HCT116 (cell line): Measurements from ENCODE around the gene NDUFAB1. TPM values are rescaled to one million over a fixed set of nuclear protein-coding genes. Genes with fewer than 3 reads are reported as not detected.

Experiments used
- ATAC-seq: fragments of 200-7000 bp; cut with Tn5 transposase; 2 replicates; pipeline ENCODE4 v1.9.1; 2020; ENCODE audit warnings: mild to moderate bottlenecking, moderate library complexity
- BruUV-seq: library from RNA; stranded (reverse); fragments of 400-500 nt; replicated peaks from 2 replicates; lab custom pipeline; 2021; lab: Mats Ljungman, UMichigan
- CTCF ChIA-PET: fragments of 300-600 bp; sonication (Branson Sonifier 250); formaldehyde crosslinking; loops from one replicate; lab custom pipeline; 2021; ENCODE audit warnings: antibody characterized with exemption; lab: Charles Lee
- POLR2A ChIA-PET: fragments of 300-600, 350-600 bp; sonication (Branson Sonifier 250); formaldehyde crosslinking; loops from one replicate; lab custom pipeline; 2021; ENCODE audit warnings: antibody characterized with exemption; lab: Charles Lee
- RAD21 ChIA-PET, 2 experiments: fragments of 300-600 bp; sonication (Branson Sonifier 250); formaldehyde crosslinking; loops; one replicate each; lab custom pipeline; 2023; ENCODE audit warnings: low total read pairs in 2 of 2; ENCODE audit not compliant: uncharacterized antibody in 2 of 2, unreplicated experiment in 2 of 2, low non-redundant PET in 1 of 2; lab: Charles Lee
- DNase-seq: peaks from one replicate; pipeline ENCODE4 v3.0.0-alpha.2; 2010; ENCODE audit warnings: low read depth, low spot score
- H2AFZ ChIP-seq: fragments of 200-600 bp; shearing (Covaris generic), sonication (generic); 2 replicates; pipeline ENCODE4 v1.6.1; 2017; ENCODE audit warnings: low read depth, mixed run types, mixed read lengths, antibody characterized with exemption, low read length; ENCODE audit not compliant: poor library complexity, severe bottlenecking
- H3K27ac ChIP-seq: 2 replicates; pipeline ENCODE4 v1.5.1; 2012; ENCODE audit warnings: low read depth, low read length
- H3K27me3 ChIP-seq: fragments of 200-600 bp; sonication (generic); 2 replicates; pipeline ENCODE4 v1.6.1; 2016; ENCODE audit warnings: mixed run types, low read length, mixed read lengths; ENCODE audit not compliant: insufficient read depth
- H3K36me3 ChIP-seq, 2 experiments: fragments of 200-500 bp in 1 of 2; fragments of 200-600 bp in 1 of 2; sonication (Bioruptor generic) in 1 of 2; sonication (generic) in 1 of 2; 2 replicates each; pipeline versions ENCODE4 v1.5.1 to v1.6.1; 2014 to 2016; ENCODE audit warnings: low read length in 2 of 2, inconsistent platforms in 1 of 2, mixed read lengths in 1 of 2, mixed run types in 1 of 2; ENCODE audit not compliant: insufficient read depth in 2 of 2, control insufficient read depth in 1 of 2
- H3K4me1 ChIP-seq, 2 experiments: fragments of 200-600 bp in 1 of 2; sonication (generic) in 1 of 2; 2 replicates each; pipeline versions ENCODE4 v1.5.1 to v1.6.1; 2012 to 2017; ENCODE audit warnings: low read length in 2 of 2, inconsistent platforms in 1 of 2, mild to moderate bottlenecking in 1 of 2, mixed read lengths in 1 of 2, mixed run types in 1 of 2, moderate library complexity in 1 of 2; ENCODE audit not compliant: insufficient read depth in 2 of 2, control insufficient read depth in 1 of 2
- H3K4me2 ChIP-seq: fragments of 200-600 bp; sonication (generic); 2 replicates; pipeline ENCODE4 v1.6.1; 2017; ENCODE audit warnings: mixed run types, low read length, mixed read lengths
- H3K4me3 ChIP-seq, 2 experiments: fragments of 200-600 bp in 1 of 2; sonication (generic) in 1 of 2; replicated peaks in 1 of 2; 2 replicates each; pipeline ENCODE4 v1.5.1; 2011 to 2016; ENCODE audit warnings: low read length in 2 of 2, control low read depth in 1 of 2, low read depth in 1 of 2, mild to moderate bottlenecking in 1 of 2, mixed read lengths in 1 of 2, mixed run types in 1 of 2
- H3K79me2 ChIP-seq: fragments of 200-600 bp; sonication (generic); 2 replicates; pipeline ENCODE4 v1.6.1; 2017; ENCODE audit warnings: mild to moderate bottlenecking, mixed run types, low read length, moderate library complexity, mixed read lengths; ENCODE audit not compliant: insufficient read depth
- H3K9ac ChIP-seq: fragments of 200-600 bp; sonication (generic); 2 replicates; pipeline ENCODE4 v1.6.1; 2016; ENCODE audit warnings: low read length, mixed read lengths
- H3K9me2 ChIP-seq: fragments of 200-600 bp; sonication (generic), shearing (Covaris generic); 2 replicates; pipeline ENCODE4 v1.6.1; 2017; ENCODE audit warnings: mixed run types, mild to moderate bottlenecking, moderate library complexity; ENCODE audit not compliant: insufficient read depth
- H3K9me3 ChIP-seq, 2 experiments: fragments of 200-500 bp in 1 of 2; fragments of 200-600 bp in 1 of 2; sonication (Bioruptor generic) in 1 of 2; sonication (generic) in 1 of 2; 2 replicates each; pipeline ENCODE4 v1.6.1; 2014 to 2017; ENCODE audit warnings: low read length in 2 of 2, mixed read lengths in 2 of 2, inconsistent platforms in 1 of 2, low read depth in 1 of 2, mild to moderate bottlenecking in 1 of 2, mixed run types in 1 of 2, moderate library complexity in 1 of 2; ENCODE audit not compliant: control insufficient read depth in 1 of 2, insufficient read depth in 1 of 2
- H4K20me1 ChIP-seq: fragments of 200-600 bp; sonication (generic), shearing (Covaris generic); 2 replicates; pipeline ENCODE4 v1.6.1; 2017; ENCODE audit warnings: mixed run types, mild to moderate bottlenecking, moderate library complexity; ENCODE audit not compliant: insufficient read depth
- ATF3 ChIP-seq: IDR thresholded peaks from 2 replicates; pipeline ENCODE4 v1.6.1; 2012
- EGR1 ChIP-seq: IDR thresholded peaks from 2 replicates; pipeline ENCODE4 v1.6.1; 2012; ENCODE audit warnings: low read depth
- JUND ChIP-seq: IDR thresholded peaks from 2 replicates; pipeline ENCODE4 v1.6.1; 2012
- MAX ChIP-seq: IDR thresholded peaks from 2 replicates; pipeline ENCODE4 v1.6.1; 2012
- REST ChIP-seq: IDR thresholded peaks from 2 replicates; pipeline ENCODE4 v1.6.1; 2012; ENCODE audit warnings: low read depth
- SIN3A ChIP-seq: IDR thresholded peaks from 2 replicates; pipeline ENCODE4 v1.6.1; 2012; ENCODE audit warnings: low read depth
- TCF7L2 ChIP-seq: IDR thresholded peaks from 2 replicates; pipeline ENCODE4 v1.7.0; 2011; ENCODE audit warnings: borderline replicate concordance, inconsistent platforms; ENCODE audit not compliant: insufficient read depth, insufficient read length; ENCODE audit errors: extremely low read depth
- YY1 ChIP-seq: IDR thresholded peaks from 2 replicates; pipeline ENCODE4 v1.6.1; 2011; ENCODE audit warnings: low read length, low read depth, moderate library complexity, mild to moderate bottlenecking; ENCODE audit not compliant: insufficient replicate concordance; ENCODE audit errors: extremely low read depth
- ZBTB33 ChIP-seq: IDR thresholded peaks from 2 replicates; pipeline ENCODE4 v1.6.1; 2011; ENCODE audit warnings: mild to moderate bottlenecking, low read length, moderate library complexity; ENCODE audit not compliant: insufficient replicate concordance; ENCODE audit errors: extremely low read depth
- intact Hi-C: fragments of 100-400 bp; cut with micrococcal nuclease; formaldehyde crosslinking; loops from 2 replicates; pipeline ENCODE4 v1.10.0; 2022
- total RNA-seq: library from RNA; stranded (reverse); gene quantifications from one replicate; pipeline ENCODE4 v1.2.1, GENCODE V29; 2021; ENCODE audit not compliant: unreplicated experiment
- TF ChIP-seq, protein P1 (sequence below), 3 experiments: fragments of 200-600 bp in 1 of 3; sonication (generic) in 1 of 3; IDR thresholded peaks in 2 of 3; conservative IDR thresholded peaks in 1 of 3; 2 replicates each; pipeline ENCODE4 v1.5.1; 2012 to 2017; ENCODE audit warnings: low read depth in 2 of 3, low read length in 2 of 3, antibody characterized with exemption in 1 of 3, borderline replicate concordance in 1 of 3, control low read depth in 1 of 3, mild to moderate bottlenecking in 1 of 3, mixed read lengths in 1 of 3, mixed run types in 1 of 3, moderate library complexity in 1 of 3; ENCODE audit not compliant: insufficient read depth in 1 of 3

NDUFAB1 gene
- total RNA-seq, 1 experiment from 2014 or later, result 169 TPM

- TF ChIP-seq, protein P1, sequence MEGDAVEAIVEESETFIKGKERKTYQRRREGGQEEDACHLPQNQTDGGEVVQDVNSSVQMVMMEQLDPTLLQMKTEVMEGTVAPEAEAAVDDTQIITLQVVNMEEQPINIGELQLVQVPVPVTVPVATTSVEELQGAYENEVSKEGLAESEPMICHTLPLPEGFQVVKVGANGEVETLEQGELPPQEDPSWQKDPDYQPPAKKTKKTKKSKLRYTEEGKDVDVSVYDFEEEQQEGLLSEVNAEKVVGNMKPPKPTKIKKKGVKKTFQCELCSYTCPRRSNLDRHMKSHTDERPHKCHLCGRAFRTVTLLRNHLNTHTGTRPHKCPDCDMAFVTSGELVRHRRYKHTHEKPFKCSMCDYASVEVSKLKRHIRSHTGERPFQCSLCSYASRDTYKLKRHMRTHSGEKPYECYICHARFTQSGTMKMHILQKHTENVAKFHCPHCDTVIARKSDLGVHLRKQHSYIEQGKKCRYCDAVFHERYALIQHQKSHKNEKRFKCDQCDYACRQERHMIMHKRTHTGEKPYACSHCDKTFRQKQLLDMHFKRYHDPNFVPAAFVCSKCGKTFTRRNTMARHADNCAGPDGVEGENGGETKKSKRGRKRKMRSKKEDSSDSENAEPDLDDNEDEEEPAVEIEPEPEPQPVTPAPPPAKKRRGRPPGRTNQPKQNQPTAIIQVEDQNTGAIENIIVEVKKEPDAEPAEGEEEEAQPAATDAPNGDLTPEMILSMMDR (IDR thresholded peaks at IDR 0.05 in 2 of 3, conservative IDR thresholded peaks at IDR 0.05 in 1 of 3; ENCODE audit: borderline replicate concordance in 1 of 3, insufficient read depth in 1 of 3, low read depth in 2 of 3, low read length in 2 of 3), result no peak
- TF ChIP-seq EGR1, result no peak
- no peak for TF ChIP-seq ATF3
- TF ChIP-seq SIN3A, result peak; percentile 91
- no peak for TF ChIP-seq JUND
Measured at GRCh38 chr16:23640931-23641765, 45.0 kb upstream of the NDUFAB1 start, which contains the start of the genes DCTN5 and PALB2 (continued).

DNA sequence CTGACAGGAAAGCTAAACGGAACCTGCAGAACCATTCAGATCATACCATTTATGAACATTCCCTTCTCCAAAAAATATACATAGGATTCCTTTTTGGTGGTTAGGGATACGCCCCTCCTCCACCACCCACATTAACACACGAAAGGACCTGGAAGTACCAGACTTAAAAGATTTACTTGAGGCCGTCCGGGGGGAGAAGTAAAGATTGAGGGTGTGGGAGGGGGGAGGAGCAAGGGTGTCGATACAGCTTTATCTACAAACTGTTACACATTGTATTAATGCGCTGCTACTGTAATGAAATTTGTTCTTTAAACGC is 44.5 kb upstream of the NDUFAB1 start:
- Histone ChIP-seq H3K27me3 (no peaks in the 10 kb centered on the region), H3K79me2 (peaks cover 57% of the 10 kb centered on the region), H3K36me3 (peaks cover 9 to 16% of the 10 kb centered on the region in 2 experiments), H3K9me2 (no peaks in the 10 kb centered on the region), H4K20me1 (no peaks in the 10 kb centered on the region), H3K4me3 (peak overlapping the region; percentile 70 to 100), H3K4me1 (peaks cover 2 to 23% of the 10 kb centered on the region in 2 experiments; a peak in 3 of 4 replicates), H3K9ac (peak overlapping the region; percentile 85), H3K27ac (peak overlapping the region; percentile 70), H3K9me3 (no peaks in the 10 kb centered on the region), H2AFZ (no peak overlapping the region), H3K4me2 (peak overlapping the region; percentile 90)
- TF ChIP-seq TCF7L2 (no peak), ZBTB33 (no peak), REST (no peak), ATF3 (no peak), YY1 (no peak), MAX (no peak)
- intact Hi-C loops, result loop anchor here (2.0 kb wide), 1 partner anchor 44 kb away; the partner anchor contains the start of gene NDUFAB1
- no TSS peak for BruUV-seq
- RAD21 ChIA-PET, result no interaction called here
- DNase-seq, result no peak
- CTCF ChIA-PET, result interaction anchor here (3.0 kb wide), 1 partner anchor 44 kb away, joined by 7 read pairs; the partner anchor contains the start of gene NDUFAB1
- POLR2A ChIA-PET, result no interaction called here
- peak; percentile 16 for ATAC-seq
